Suppressor macrophage treated with lipopolysaccharide for 4 hours (primary cell): ENCODE results near the gene APBA2.

Experiments used
- DNase-seq: peaks from one replicate; pipeline ENCODE4 v3.0.0-alpha.2; 2020

Gene APBA2

GRCh38 chr15:29110176-29110575, 224.4 kb downstream of the APBA2 start:
- no peak for DNase-seq

GRCh38 chr15:29110733-29111132, 225.0 kb downstream of the APBA2 start:
- DNase-seq, result no peak

GRCh38 chr15:29111705-29112281, 226.0 kb downstream of the APBA2 start:
- no peak for DNase-seq

- no peak for DNase-seq
These were observed 227.8 kb downstream of the APBA2 start for GRCh38 chr15:29113336-29114220.

- no peak for DNase-seq
These were observed 228.7 kb downstream of the APBA2 start for GRCh38 chr15:29114221-29115092.

- DNase-seq, result no peak
These were observed 229.6 kb downstream of the APBA2 start for GRCh38 chr15:29115093-29115991.

GRCh38 chr15:29116970-29117700, 231.4 kb downstream of the APBA2 start:
- DNase-seq, result no peak

GRCh38 chr15:29117778-29118177, 232.0 kb downstream of the APBA2 start:
- DNase-seq, result no peak

GRCh38 chr15:29119847-29120246, 234.1 kb downstream of the APBA2 start:
- DNase-seq, result no peak

- DNase-seq, result no peak
These were observed 235.0 kb downstream of the APBA2 start for GRCh38 chr15:29120593-29121368.

- no peak for DNase-seq
These were observed 235.5 kb downstream of the APBA2 start for GRCh38 chr15:29121369-29121656.

- DNase-seq, result no peak
These were observed 236.1 kb downstream of the APBA2 start for GRCh38 chr15:29121907-29122306.

GRCh38 chr15:29122506-29122905, 236.7 kb downstream of the APBA2 start:
- DNase-seq, result no peak

- DNase-seq, result no peak
These were observed 237.4 kb downstream of the APBA2 start for GRCh38 chr15:29123171-29123570.

GRCh38 chr15:29123991-29124390, 238.2 kb downstream of the APBA2 start:
- DNase-seq, result no peak

- no peak for DNase-seq
These were observed 239.0 kb downstream of the APBA2 start for GRCh38 chr15:29124581-29125381.

- no peak for DNase-seq
These were observed 239.8 kb downstream of the APBA2 start for GRCh38 chr15:29125382-29126207.

GRCh38 chr15:29126208-29126536, 240.4 kb downstream of the APBA2 start:
- DNase-seq, result no peak

- no peak for DNase-seq
These were observed 241.2 kb downstream of the APBA2 start for GRCh38 chr15:29126821-29127461.
